B cell (primary cell): ENCODE data around the gene HFE. TPM values are rescaled to one million over a fixed set of nuclear protein-coding genes. Genes with fewer than 3 reads are reported as not detected.

Experiments
- ATAC-seq: fragments of 200-7000 bp; cut with Tn5 transposase; one replicate; pipeline ENCODE4 v1.10.0; 2021; ENCODE audit warnings: low read depth, mild to moderate bottlenecking, moderate number of reproducible peaks, moderate library complexity
- CTCF ChIA-PET: fragments of 350-600 bp; sonication (Branson Sonifier 250); formaldehyde crosslinking; loops from one replicate; lab custom pipeline; 2021; ENCODE audit warnings: antibody characterized with exemption, inconsistent platforms; lab: Charles Lee
- POLR2A ChIA-PET: fragments of 350-600 bp; sonication (Branson Sonifier 250); formaldehyde crosslinking; loops from one replicate; lab custom pipeline; 2021; ENCODE audit warnings: antibody characterized with exemption; lab: Charles Lee
- DNase-seq: peaks from one replicate; pipeline ENCODE4 v3.0.0; 2013
- H2AFZ ChIP-seq: 2 replicates; pipeline ENCODE4 v1.6.1; 2012; ENCODE audit warnings: mild to moderate bottlenecking, low read depth, low read length; ENCODE audit not compliant: insufficient read depth, poor library complexity, severe bottlenecking
- H3K27ac ChIP-seq, 2 donors: 1 replicate in 1 of 2; 2 replicates in 1 of 2; pipeline ENCODE4 v1.5.1; 2012 to 2013; ENCODE audit warnings: low read length in 2 of 2, mild to moderate bottlenecking in 2 of 2, moderate library complexity in 1 of 2
- H3K27me3 ChIP-seq, 4 experiments: fragments of 200-600 bp in 1 of 4; sonication (generic) in 1 of 4; replicated peaks in 1 of 4; 1 replicate in 2 of 4; 2 replicates in 2 of 4; pipeline versions ENCODE4 v1.6.1 to v1.7.0; 2013 to 2016; ENCODE audit warnings: low read length in 3 of 4, mild to moderate bottlenecking in 2 of 4, mixed read lengths in 1 of 4, moderate library complexity in 1 of 4; ENCODE audit not compliant: insufficient read depth in 4 of 4, control insufficient read depth in 3 of 4; ENCODE audit errors: control extremely low read depth in 1 of 4
- H3K36me3 ChIP-seq, 2 experiments: replicated peaks in 1 of 2; 1 replicate in 1 of 2; 2 replicates in 1 of 2; pipeline versions ENCODE4 v1.6.1 to v1.7.1; 2013; ENCODE audit warnings: low read length in 1 of 2; ENCODE audit not compliant: insufficient read depth in 2 of 2, control insufficient read depth in 1 of 2; ENCODE audit errors: control extremely low read depth in 1 of 2, extremely low read depth in 1 of 2
- H3K4me1 ChIP-seq, 2 donors: fragments of 200-600 bp in 1 of 2; sonication (generic) in 1 of 2; 1 replicate in 1 of 2; 2 replicates in 1 of 2; pipeline versions ENCODE4 v1.5.1 to v1.6.1; 2013 to 2017; ENCODE audit warnings: low read length in 2 of 2; ENCODE audit not compliant: control insufficient read depth in 2 of 2, insufficient read depth in 2 of 2
- H3K4me2 ChIP-seq: replicated peaks from 2 replicates; pipeline ENCODE3; 2012; ENCODE audit warnings: mild to moderate bottlenecking, low read depth, low read length; ENCODE audit not compliant: poor library complexity, severe bottlenecking
- H3K4me3 ChIP-seq, 5 experiments: fragments of 200-600 bp in 1 of 5; sonication (generic) in 1 of 5; 1 replicate in 3 of 5; 2 replicates in 2 of 5; pipeline versions ENCODE4 v1.5.1 to v1.7.0; 2011 to 2016; ENCODE audit warnings: low read length in 4 of 5, mild to moderate bottlenecking in 4 of 5, low read depth in 2 of 5, control low read depth in 1 of 5, moderate library complexity in 1 of 5; ENCODE audit not compliant: insufficient read depth in 1 of 5; ENCODE audit errors: control extremely low read depth in 1 of 5, extremely low read depth in 1 of 5
- H3K79me2 ChIP-seq: fragments of 200-600 bp; sonication (generic); one replicate; pipeline ENCODE4 v1.6.0; 2016; ENCODE audit warnings: low read length; ENCODE audit not compliant: control insufficient read depth, insufficient read depth
- H3K9ac ChIP-seq: fragments of 200-600 bp; sonication (generic); 2 replicates; pipeline ENCODE4 v1.6.1; 2017; ENCODE audit warnings: mild to moderate bottlenecking, low read length, moderate library complexity
- H3K9me3 ChIP-seq, 3 donors: one replicate each; pipeline versions ENCODE4 v1.6.1 to v1.7.1; 2013; ENCODE audit warnings: low read length in 2 of 3; ENCODE audit not compliant: control insufficient read depth in 2 of 3, insufficient read depth in 1 of 3; ENCODE audit errors: control extremely low read depth in 1 of 3
- H4K20me1 ChIP-seq: 2 replicates; pipeline ENCODE4 v1.6.0; 2012; ENCODE audit warnings: mild to moderate bottlenecking, low read length; ENCODE audit not compliant: insufficient read depth, control insufficient read depth, poor library complexity, severe bottlenecking
- H3K27ac Mint-ChIP-seq: one replicate; pipeline ENCODE4 v1.8.0; 2021; ENCODE audit warnings: mixed read lengths
- H3K27me3 Mint-ChIP-seq: one replicate; pipeline ENCODE4 v1.8.0; 2021; ENCODE audit warnings: mixed read lengths
- H3K4me1 Mint-ChIP-seq: one replicate; pipeline ENCODE4 v1.8.0; 2021; ENCODE audit warnings: mixed read lengths
- H3K4me3 Mint-ChIP-seq: one replicate; pipeline ENCODE4 v1.8.0; 2021; ENCODE audit warnings: mixed read lengths
- H3K9me3 Mint-ChIP-seq: one replicate; pipeline ENCODE4 v1.8.0; 2022; ENCODE audit warnings: mixed read lengths; ENCODE audit not compliant: insufficient read depth
- CTCF ChIP-seq: fragments of 200-600 bp; IDR thresholded peaks from one replicate; pipeline ENCODE4 v1.8.0; 2022; ENCODE audit warnings: antibody characterized with exemption, mild to moderate bottlenecking
- EZH2 ChIP-seq: IDR thresholded peaks from 2 replicates; pipeline ENCODE4 v1.6.1; 2012; ENCODE audit warnings: borderline replicate concordance, low read depth, mild to moderate bottlenecking, moderate library complexity, low read length; ENCODE audit not compliant: insufficient read depth, poor library complexity, severe bottlenecking
- WGBS: methylation state at CpG from one replicate; pipeline ENCODE4 v1.1.5; 2013; ENCODE audit warnings: missing lambda C conversion rate; ENCODE audit not compliant: insufficient coverage; 5-methylcytosine and 5-hydroxymethylcytosine counted together
- intact Hi-C: fragments of 100-400 bp; cut with micrococcal nuclease; formaldehyde crosslinking; loops from one replicate; pipeline ENCODE4 v1.10.0; 2022
- polyA plus RNA-seq: library from polyadenylated mRNA; depleted of rRNA; stranded (reverse); fragments of >200 nt; gene quantifications from 2 replicates; pipeline ENCODE4 v1.2.3, GENCODE V29; 2012
- total RNA-seq, 2 donors: library from RNA; stranded (reverse); fragments of 120-200 nt in 1 of 2; gene quantifications; 1 replicate in 1 of 2; 2 replicates in 1 of 2; pipeline versions ENCODE4 v1.2.3 to v1.2.4, GENCODE V29; 2013 to 2022

Gene HFE
- total and polyA plus RNA-seq, 2 donors (not counting 1 experiment from before 2014, with no cell fraction given): 5.9 to 6.3 TPM

GRCh38 chr6:26107935-26108334 lies 20.7 kb downstream of the HFE start:
- peaks cover 3% of the 10 kb centered on the region for H3K9me3 Mint-ChIP-seq
- ATAC-seq: no peak
- TF ChIP-seq EZH2 (no peak), CTCF (no peak)
- peaks cover 5 to 15% of the 10 kb centered on the region in 2 donors for H3K4me1 ChIP-seq
- intact Hi-C loops: no loop called here
- H3K36me3 ChIP-seq: peaks cover 0 to 1% of the 10 kb centered on the region in 2 experiments
- DNase-seq: no peak
- H3K27me3 Mint-ChIP-seq: no peaks in the 10 kb centered on the region
- H4K20me1 ChIP-seq: no peaks in the 10 kb centered on the region
- POLR2A ChIA-PET: interaction anchor here (0.6 to 1.2 kb wide), 2 partner anchors 87 to 1044 kb away, joined by 3 to 9 read pairs; a partner anchor contains a TSS
- H3K27ac ChIP-seq: no peak overlapping the region
- peaks cover 0 to 22% (median 0%) of the 10 kb centered on the region in 3 donors for H3K9me3 ChIP-seq
- H3K9ac ChIP-seq: no peak overlapping the region
- H3K4me1 Mint-ChIP-seq: peaks cover 15% of the 10 kb centered on the region
- 100% methylated on average over 7 of the region's 18 CpGs for WGBS
- H3K27ac Mint-ChIP-seq: no peak overlapping the region
- H3K4me2 ChIP-seq: no peak overlapping the region
- no peak overlapping the region for H2AFZ ChIP-seq
- no peaks in the 10 kb centered on the region for H3K27me3 ChIP-seq
- H3K4me3 Mint-ChIP-seq: no peak overlapping the region
- CTCF ChIA-PET: interaction anchor here (1.7 to 1.9 kb wide), 3 partner anchors 38 to 44 kb away, joined by 3 to 10 read pairs (median 4); no protein-coding TSS in a partner anchor
- no peak overlapping the region for H3K4me3 ChIP-seq
- H3K79me2 ChIP-seq: no peaks in the 10 kb centered on the region

- Histone ChIP-seq H4K20me1 (no peaks in the 10 kb centered on the region), H3K4me2 (no peak overlapping the region), H3K27ac (no peak overlapping the region), H3K9ac (no peak overlapping the region), H3K27me3 (no peaks in the 10 kb centered on the region), H3K36me3 (peaks cover 0 to 1% of the 10 kb centered on the region in 2 experiments), H3K9me3 (peaks cover 0 to 18% (median 0%) of the 10 kb centered on the region in 3 donors), H3K4me1 (peaks cover 0 to 2% of the 10 kb centered on the region in 2 donors), H3K79me2 (no peaks in the 10 kb centered on the region), H2AFZ (no peak overlapping the region), H3K4me3 (no peak overlapping the region)
- 100% methylated on average over 1 of the region's 6 CpGs for WGBS
- Mint-ChIP-seq H3K27me3 (no peaks in the 10 kb centered on the region), H3K4me1 (no peaks in the 10 kb centered on the region), H3K27ac (no peak overlapping the region), H3K9me3 (peaks cover 3% of the 10 kb centered on the region), H3K4me3 (no peak overlapping the region)
- no peak for TF ChIP-seq CTCF
- no peak for TF ChIP-seq EZH2
- intact Hi-C loops: no loop called here
- no peak for ATAC-seq
- CTCF ChIA-PET: interaction anchor here (0.6 to 1.9 kb wide), 2 partner anchors 11 to 44 kb away, joined by 3 to 10 read pairs; no protein-coding TSS in a partner anchor
- no peak for DNase-seq
- POLR2A ChIA-PET: interaction anchor here (1.0 kb wide), 1 partner anchor 13 kb away, joined by 3 read pairs; no protein-coding TSS in a partner anchor
Observed at GRCh38 chr6:26109772-26110171, 22.5 kb downstream of the HFE start.
